Kidney capillary endothelial cell (primary cell): ENCODE data around the gene LSM4.
"Not testable (repeated sequence)": the region's sequence is repeated elsewhere in the genome, so short reads cannot be mapped to it uniquely, and the experiment has no call there.

Experiments used
- DNase-seq: peaks from one replicate; pipeline ENCODE4 v3.0.0-alpha.2; 2018; ENCODE audit warnings: low spot score

LSM4 gene

DNA sequence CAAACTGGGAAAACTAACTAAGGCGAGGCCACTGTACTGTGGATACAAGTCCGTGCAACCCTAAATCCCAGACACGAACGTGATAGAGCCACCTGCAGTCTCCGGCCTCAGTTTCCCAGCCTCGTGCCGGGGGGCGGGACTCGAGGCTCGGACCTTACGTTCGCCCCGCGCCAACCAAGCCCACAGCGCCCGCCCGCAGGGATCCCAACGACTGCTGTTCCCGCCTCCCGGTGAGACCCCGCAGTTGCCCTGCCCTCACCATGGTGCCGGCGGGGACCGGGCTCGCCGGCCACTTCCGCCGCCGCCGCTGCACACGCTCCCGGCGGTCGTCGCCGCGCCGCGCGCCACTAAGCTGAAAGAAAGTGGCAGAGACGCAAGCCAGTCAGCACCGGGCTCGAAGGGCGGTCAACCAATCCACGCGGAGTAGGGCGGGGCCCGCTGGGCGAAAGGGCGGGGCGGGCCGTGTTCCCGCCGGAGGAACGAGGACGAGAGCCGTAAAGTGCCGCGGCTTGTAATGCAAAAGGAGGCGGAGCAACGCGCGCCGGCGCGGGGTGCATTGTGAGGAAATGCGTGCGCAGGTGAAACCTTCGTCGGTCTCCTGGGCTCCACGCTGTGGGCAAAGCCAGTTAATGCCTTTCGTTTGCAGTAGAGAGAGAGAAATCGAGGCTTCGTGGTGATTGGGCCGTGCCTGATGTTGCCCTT lies at the start of gene LSM4:
Gene LSM4 (minus strand): TSS at position 318 of the 702 bp plus-strand sequence. CDS start 56 bp downstream, at position 262.
- DNase-seq: peak; percentile 96

DNA sequence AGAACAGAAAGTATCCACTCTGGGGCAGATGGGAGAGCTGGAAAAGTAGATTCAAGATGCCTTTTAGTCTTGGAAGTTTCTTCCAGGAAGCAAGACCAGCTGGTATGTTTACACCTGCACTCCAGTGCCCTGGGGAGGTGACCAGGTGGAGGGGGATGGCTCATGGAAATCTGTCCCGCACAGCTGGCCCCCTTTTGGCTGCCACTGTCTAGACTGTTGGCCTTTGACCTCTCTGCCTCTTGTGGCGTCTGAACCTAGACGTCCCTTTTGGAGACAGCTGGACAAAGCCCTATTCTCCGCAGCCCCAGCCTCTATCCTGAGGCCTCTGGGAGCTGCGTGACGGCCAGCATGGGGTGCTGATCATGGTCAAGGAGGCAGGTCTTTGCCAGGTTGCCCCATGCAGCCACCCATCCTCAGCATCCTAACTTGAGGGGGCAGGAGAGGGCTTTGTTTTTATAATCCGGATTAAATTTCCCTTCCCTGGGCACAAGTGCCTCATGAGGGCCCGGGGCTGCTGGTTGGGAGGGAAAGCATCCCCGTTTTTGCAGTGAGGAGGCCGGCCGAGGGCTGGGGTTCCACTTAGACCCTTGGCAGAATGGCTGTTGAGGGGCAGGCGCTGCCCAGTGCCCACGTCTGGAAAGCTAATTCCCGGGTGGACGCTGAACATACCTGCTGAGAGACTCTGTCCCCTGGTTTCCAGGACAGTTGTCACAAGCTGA lies 45.8 kb upstream of the LSM4 start:
- DNase-seq: no peak

DNA sequence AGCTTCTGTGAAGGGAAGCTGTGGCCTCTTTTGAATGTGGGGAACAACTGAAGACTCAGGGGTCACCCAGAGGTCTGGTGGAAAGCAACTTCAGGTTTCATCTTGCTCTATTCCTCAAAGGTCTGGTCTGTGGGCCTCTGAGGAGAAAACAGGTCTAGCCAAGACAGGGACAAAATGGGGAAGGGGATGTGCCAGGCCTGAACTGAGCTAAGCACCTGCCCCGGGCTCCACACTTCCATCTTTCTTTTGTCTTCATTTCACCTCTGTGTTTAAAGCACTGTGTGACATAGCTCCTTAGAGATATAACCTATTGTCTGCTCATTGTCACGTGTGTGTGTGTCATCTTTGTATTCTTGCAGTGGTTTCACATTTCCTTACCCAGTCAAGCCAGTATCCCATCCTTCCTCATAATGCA lies 43.2 kb upstream of the LSM4 start:
- no peak for DNase-seq

GRCh38 chr19:18364826-18365528 lies 42.1 kb upstream of the LSM4 start:
- DNase-seq: peak; percentile 99

- not testable (repeated sequence) for DNase-seq
Observed at GRCh38 chr19:18364277-18364825, 41.5 kb upstream of the LSM4 start.

- DNase-seq: no peak
Observed at GRCh38 chr19:18363787-18364186, 40.9 kb upstream of the LSM4 start.

- no peak for DNase-seq
Observed at GRCh38 chr19:18362934-18363542, 40.2 kb upstream of the LSM4 start.

- no peak for DNase-seq
Observed at GRCh38 chr19:18361646-18362045, 38.8 kb upstream of the LSM4 start.

- DNase-seq: no peak
Observed at GRCh38 chr19:18357041-18357440, 34.2 kb upstream of the LSM4 start.

- DNase-seq: not testable (repeated sequence)
Observed at GRCh38 chr19:18354743-18355142, 31.9 kb upstream of the LSM4 start.

GRCh38 chr19:18353378-18354005 lies 30.6 kb upstream of the LSM4 start:
- no peak for DNase-seq

DNA sequence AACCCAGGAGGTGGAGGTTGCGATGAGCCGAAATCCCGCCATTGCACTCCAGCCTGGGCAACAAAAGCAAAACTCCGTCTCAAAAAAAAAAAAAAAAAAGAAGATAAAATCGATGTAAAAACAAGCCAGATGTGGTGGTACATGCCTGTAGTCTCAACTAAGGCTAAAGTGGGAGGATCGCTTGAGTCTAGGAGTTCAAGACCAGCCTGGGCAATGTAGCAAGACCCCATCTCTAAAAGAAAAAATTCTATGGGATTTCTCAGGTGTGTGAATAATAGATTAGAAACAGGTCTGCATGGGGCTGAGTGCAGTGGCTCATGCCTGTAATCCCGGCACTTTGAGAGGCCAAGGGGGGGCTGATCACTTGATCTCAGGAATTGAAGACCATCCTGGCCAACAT lies 28.7 kb upstream of the LSM4 start:
- DNase-seq: no peak

DNA sequence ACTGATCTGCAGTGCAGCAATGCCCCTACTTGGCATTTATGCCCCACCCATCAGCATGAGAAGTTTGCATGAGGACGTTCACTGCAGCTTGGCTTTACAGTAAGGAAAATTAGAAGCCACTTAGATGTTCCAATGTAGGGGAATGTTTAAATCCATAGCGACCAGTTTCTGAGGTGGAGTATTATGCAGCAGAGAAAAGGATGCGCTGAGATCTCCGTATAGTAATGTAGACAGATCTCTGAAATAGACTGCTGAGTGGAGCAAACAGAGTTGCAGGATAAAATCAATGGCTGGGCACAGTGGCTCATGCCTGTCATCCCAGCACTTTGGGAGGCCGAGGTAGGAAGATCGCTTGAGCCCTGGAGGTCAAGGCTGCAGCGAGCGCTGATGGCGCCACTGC lies 27.6 kb upstream of the LSM4 start:
- DNase-seq: no peak

GRCh38 chr19:18349524-18350128 lies 26.8 kb upstream of the LSM4 start:
- peak; percentile 56 for DNase-seq

- DNase-seq: not testable (repeated sequence)
Observed at GRCh38 chr19:18348818-18349339, 26.0 kb upstream of the LSM4 start.

DNA sequence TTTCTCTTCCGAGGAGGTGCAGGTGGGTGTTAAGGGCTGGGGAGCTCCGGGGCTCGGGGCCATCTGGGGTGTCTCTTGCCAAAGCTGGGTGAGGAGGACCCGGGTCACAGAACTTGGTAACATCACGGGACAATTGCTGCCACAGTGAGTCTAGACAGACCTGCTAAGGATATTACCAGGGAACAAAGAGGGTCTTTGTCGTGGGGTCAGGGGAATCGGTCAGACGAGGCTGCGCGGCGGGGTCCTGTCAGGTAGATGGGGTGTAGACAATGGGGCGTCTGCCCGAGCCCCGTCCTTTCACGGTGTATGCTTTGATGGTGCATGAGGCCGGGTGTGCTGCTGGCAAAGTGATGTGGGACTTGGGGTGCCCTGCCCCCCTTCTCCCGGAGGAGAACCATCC lies 25.3 kb upstream of the LSM4 start:
- DNase-seq: no peak

DNA sequence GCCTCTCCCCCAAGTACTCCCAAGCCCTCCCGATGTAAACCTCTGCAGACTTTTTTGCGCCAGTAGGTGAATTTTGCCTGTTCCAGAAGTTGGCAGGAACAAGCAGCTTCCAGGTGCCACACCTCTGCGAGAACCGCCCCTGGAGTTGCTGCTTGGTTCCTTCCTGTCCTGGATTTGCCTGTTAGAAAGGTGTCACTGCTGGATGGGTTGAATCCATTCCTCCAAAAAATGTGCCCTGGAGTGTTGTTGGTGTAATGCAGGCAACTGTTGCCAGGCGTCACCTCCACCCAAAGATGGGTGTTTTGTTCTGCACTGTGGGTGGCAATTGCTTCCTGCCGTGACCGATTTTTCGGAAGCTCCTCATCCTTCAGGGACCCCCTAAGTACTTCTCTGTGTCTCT lies 23.2 kb upstream of the LSM4 start:
- DNase-seq: no peak

- no peak for DNase-seq
Observed at GRCh38 chr19:18345296-18345695, 22.4 kb upstream of the LSM4 start.

GRCh38 chr19:18344582-18344950 lies 21.7 kb upstream of the LSM4 start:
- no peak for DNase-seq

DNA sequence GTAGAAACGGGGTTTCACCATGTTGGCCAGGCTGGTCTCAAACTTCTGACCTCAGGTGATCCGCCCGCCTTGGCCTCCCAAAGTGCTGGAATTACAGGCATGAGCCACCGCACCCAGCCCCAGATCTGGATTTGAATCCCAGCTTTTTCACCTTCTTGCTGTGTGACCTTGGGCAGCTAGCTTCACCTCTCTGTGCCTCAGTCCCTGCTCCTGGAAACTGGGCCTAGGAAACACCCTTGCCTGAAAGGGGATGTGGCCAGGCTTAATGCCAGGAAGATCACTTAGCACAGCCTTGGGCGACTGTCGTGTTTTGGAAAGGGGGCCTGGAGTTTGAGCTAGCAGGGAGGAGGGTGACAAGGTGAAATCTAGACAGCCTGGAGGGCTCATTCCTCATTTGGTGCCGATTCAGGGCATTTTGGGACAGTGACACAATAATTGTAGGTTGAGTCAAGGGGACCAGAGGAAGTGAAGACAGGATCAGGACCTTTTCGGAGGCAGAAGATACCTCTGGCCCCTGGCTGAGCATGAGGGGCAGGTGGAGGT lies 19.3 kb upstream of the LSM4 start:
- no peak for DNase-seq
